Vagina (tissue), 2 donors: Measurements from ENCODE around the gene SNX19.

Experiments
- CTCF ChIP-seq, 3 experiments: fragments of 450-650 bp in 2 of 3; fragments of 200-600 bp in 1 of 3; sonication (generic) in 1 of 3; IDR thresholded peaks; one replicate each; pipeline ENCODE4 v1.5.1; 2017 to 2019; ENCODE audit warnings: antibody characterized with exemption in 3 of 3, mild to moderate bottlenecking in 2 of 3, moderate library complexity in 2 of 3
- POLR2AphosphoS5 ChIP-seq, 2 donors: sonication (generic); formaldehyde crosslinking; IDR thresholded peaks; one replicate each; pipeline ENCODE4 v1.9.0; 2017; ENCODE audit warnings: antibody characterized with exemption in 2 of 2, mild to moderate bottlenecking in 2 of 2, low read depth in 1 of 2; ENCODE audit not compliant: insufficient read depth in 1 of 2

- TF ChIP-seq POLR2AphosphoS5 (IDR thresholded peaks at IDR 0.05; ENCODE audit: insufficient read depth in 1 of 2, low read depth in 1 of 2), result no peak
- no peak for TF ChIP-seq CTCF (IDR thresholded peaks at IDR 0.05)
Measured at GRCh38 chr11:130861283-130861682, 55.0 kb downstream of the SNX19 start.
